Activated T-helper 1 cell treated with anti-CD3 and anti-CD28 coated beads, Interleukin-12 subunit alpha, Interleukin-12 subunit beta, Interleukin-2, Interleukin-4 antibody, amounts not matched to agents 30 ng/mL and 10 ng/mL and 1 ng/mL, durations not matched to agents 14 hours and 24 hours and 36 hours (primary cell): ENCODE measurements around the gene CDC42SE2. TPM values are rescaled to one million over a fixed set of nuclear protein-coding genes. Genes with fewer than 3 reads are reported as not detected.
"Not testable (repeated sequence)": the region's sequence is repeated elsewhere in the genome, so short reads cannot be mapped to it uniquely, and the experiment has no call there.

Experiments
- DNase-seq: peaks from one replicate; pipeline ENCODE4 v3.0.0; 2021; ENCODE audit warnings: low spot score
- H3K27ac Mint-ChIP-seq: one replicate; pipeline ENCODE4 v1.8.0; 2021; ENCODE audit warnings: mild to moderate bottlenecking, mixed read lengths
- H3K27me3 Mint-ChIP-seq: one replicate; pipeline ENCODE4 v1.8.0; 2022; ENCODE audit warnings: mild to moderate bottlenecking, moderate library complexity, mixed read lengths; ENCODE audit not compliant: insufficient read depth
- H3K36me3 Mint-ChIP-seq: one replicate; pipeline ENCODE4 v1.8.0; 2021; ENCODE audit warnings: low read depth, mixed read lengths
- H3K4me1 Mint-ChIP-seq: one replicate; pipeline ENCODE4 v1.8.0; 2021; ENCODE audit warnings: low read depth, mixed read lengths
- H3K4me3 Mint-ChIP-seq: one replicate; pipeline ENCODE4 v1.8.0; 2021; ENCODE audit warnings: mild to moderate bottlenecking, moderate library complexity, mixed read lengths
- H3K9me3 Mint-ChIP-seq: one replicate; pipeline ENCODE4 v1.8.0; 2021; ENCODE audit warnings: mixed read lengths
- intact Hi-C: fragments of 100-400 bp; cut with micrococcal nuclease; formaldehyde crosslinking; loops from one replicate; pipeline ENCODE4 v1.15.1; 2024
- total RNA-seq: library from RNA; stranded (reverse); gene quantifications from 2 replicates; pipeline ENCODE4 v1.2.3, GENCODE V29; 2022

CDC42SE2 gene
- total RNA-seq, 1 donor from 2014 or later = 100.0 TPM

GRCh38 chr5:131396015-131396414, 132.2 kb downstream of the CDC42SE2 start:
- Mint-ChIP-seq H3K4me1 (peaks cover 79% of the 10 kb centered on the region), H3K27ac (peak overlapping the region; percentile 95), H3K4me3 (peak overlapping the region; percentile 71), H3K36me3 (peaks cover 76% of the 10 kb centered on the region), H3K27me3 (no peaks in the 10 kb centered on the region), H3K9me3 (peaks cover 5% of the 10 kb centered on the region)
- no peak for DNase-seq
- intact Hi-C loops = loop anchor here (1.0 to 10.0 kb wide), 7 partner anchors 17 to 329 kb away; partner anchors contain the start of gene RAPGEF6

DNA sequence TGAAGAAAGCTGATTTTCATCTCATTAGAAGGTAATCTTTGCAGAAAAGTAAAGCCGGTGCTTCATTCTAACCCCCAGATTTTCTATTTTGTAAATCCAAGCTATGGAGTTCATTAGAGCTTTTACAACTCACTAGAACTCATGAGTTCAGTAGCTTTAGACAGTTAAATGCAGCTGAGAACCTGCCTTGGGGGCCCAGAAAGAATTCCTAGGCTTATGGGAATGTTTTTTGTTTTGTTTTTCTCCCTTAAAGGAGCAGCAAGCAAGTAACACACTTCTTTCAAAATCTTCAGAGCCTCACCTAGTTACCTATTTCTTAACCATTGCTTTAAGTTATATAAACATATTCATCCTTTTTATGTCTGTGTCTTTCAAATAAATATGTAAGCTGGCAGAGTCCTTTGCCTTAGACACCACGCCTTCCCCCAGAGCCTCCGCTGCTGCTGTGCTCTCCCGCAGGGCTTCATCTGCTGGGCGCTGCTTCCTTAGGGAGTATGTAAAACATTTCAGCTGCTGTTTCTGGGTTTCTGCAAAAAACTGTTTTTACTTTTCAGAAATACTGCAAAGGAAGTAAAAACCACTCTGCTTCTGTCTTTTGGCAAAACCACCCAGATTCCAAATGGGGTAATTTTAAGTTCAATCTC, 132.9 kb downstream of the CDC42SE2 start:
- H3K36me3 Mint-ChIP-seq = peaks cover 75% of the 10 kb centered on the region
- H3K27ac Mint-ChIP-seq = peak overlapping the region; percentile 95
- peaks cover 5% of the 10 kb centered on the region for H3K9me3 Mint-ChIP-seq
- H3K4me1 Mint-ChIP-seq = peaks cover 76% of the 10 kb centered on the region
- H3K4me3 Mint-ChIP-seq = peak overlapping the region; percentile 71
- intact Hi-C loops = loop anchor here (1.0 to 10.0 kb wide), 7 partner anchors 17 to 329 kb away; partner anchors contain the start of gene RAPGEF6
- no peaks in the 10 kb centered on the region for H3K27me3 Mint-ChIP-seq
- no peak for DNase-seq

- H3K4me3 Mint-ChIP-seq = not testable (repeated sequence)
- intact Hi-C loops = loop anchor here (5.0 to 10.0 kb wide), 3 partner anchors 192 to 332 kb away; partner anchors contain the start of gene RAPGEF6
- peaks cover 54% of the 10 kb centered on the region for H3K4me1 Mint-ChIP-seq
Measured at GRCh38 chr5:131399007-131399406, 135.2 kb downstream of the CDC42SE2 start.

DNA sequence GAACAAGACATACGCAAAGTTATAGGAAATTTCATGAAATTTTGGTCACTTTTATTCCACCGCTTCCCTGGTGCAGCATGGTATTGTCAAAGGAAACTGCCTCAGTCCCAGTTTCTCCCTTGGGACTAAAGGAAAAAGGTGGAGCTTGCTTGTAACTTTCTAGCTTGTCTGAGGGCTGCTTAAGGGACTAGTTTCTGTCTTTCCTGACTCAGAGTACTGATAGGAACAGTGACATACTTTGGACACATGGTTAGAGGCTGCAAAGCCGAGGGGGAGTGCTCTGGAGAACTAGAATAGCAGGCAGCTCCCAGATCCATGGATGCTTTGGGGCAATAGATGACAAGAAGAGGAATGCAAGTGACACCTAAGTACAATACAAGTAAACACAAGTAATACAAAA, 136.7 kb downstream of the CDC42SE2 start:
- intact Hi-C loops = no loop called here
- Mint-ChIP-seq H3K27ac (peak overlapping the region; percentile 21), H3K36me3 (peaks cover 75% of the 10 kb centered on the region), H3K4me1 (peaks cover 46% of the 10 kb centered on the region), H3K27me3 (no peaks in the 10 kb centered on the region), H3K4me3 (no peak overlapping the region), H3K9me3 (peaks cover 19% of the 10 kb centered on the region)
- DNase-seq = no peak

More at GRCh38 chr5:131399007-131399406, 135.2 kb downstream of the CDC42SE2 start:
- peak overlapping the region; percentile 37 for H3K27ac Mint-ChIP-seq
- peaks cover 19% of the 10 kb centered on the region for H3K9me3 Mint-ChIP-seq
- H3K36me3 Mint-ChIP-seq = peaks cover 75% of the 10 kb centered on the region
- not testable (repeated sequence) for DNase-seq, H3K27me3 Mint-ChIP-seq

- Mint-ChIP-seq H3K4me3 (no peak overlapping the region), H3K4me1 (peaks cover 10% of the 10 kb centered on the region), H3K27ac (no peak overlapping the region), H3K9me3 (peaks cover 23% of the 10 kb centered on the region), H3K36me3 (peaks cover 72% of the 10 kb centered on the region), H3K27me3 (no peaks in the 10 kb centered on the region)
- DNase-seq = no peak
- intact Hi-C loops = no loop called here
Measured at GRCh38 chr5:131405674-131406073, 141.8 kb downstream of the CDC42SE2 start.

DNA sequence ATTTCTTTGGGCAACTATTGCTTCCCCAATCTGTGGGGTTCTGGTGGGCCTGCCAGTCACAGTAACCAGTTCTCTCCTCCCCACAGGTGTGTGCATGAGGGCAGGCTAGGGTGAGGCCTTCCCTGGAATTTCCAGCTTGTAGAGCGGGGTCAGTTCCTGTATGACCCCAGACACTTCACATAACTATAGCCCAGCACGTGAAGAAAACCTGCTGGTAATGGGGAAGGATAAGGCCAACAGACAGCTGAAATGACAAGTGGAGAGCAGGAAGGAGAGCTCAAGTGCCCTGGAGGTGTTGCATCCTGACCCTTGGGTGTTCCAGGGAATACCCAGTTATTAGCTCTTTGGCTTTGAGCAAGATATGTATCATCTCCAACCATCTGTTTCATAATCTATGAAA, 142.2 kb downstream of the CDC42SE2 start:
- no peak overlapping the region for H3K27ac Mint-ChIP-seq

GRCh38 chr5:131406975-131407638, 143.3 kb downstream of the CDC42SE2 start:
- Mint-ChIP-seq H3K36me3 (peaks cover 69% of the 10 kb centered on the region), H3K4me3 (no peak overlapping the region), H3K27ac (no peak overlapping the region), H3K27me3 (no peaks in the 10 kb centered on the region), H3K4me1 (peaks cover 6% of the 10 kb centered on the region), H3K9me3 (peaks cover 16% of the 10 kb centered on the region)
- DNase-seq = no peak
- intact Hi-C loops = no loop called here

More for the DNA sequence above, 142.2 kb downstream of the CDC42SE2 start:
- Mint-ChIP-seq H3K4me3 (no peak overlapping the region), H3K4me1 (peaks cover 6% of the 10 kb centered on the region), H3K27me3 (no peaks in the 10 kb centered on the region), H3K36me3 (peaks cover 72% of the 10 kb centered on the region), H3K9me3 (peaks cover 19% of the 10 kb centered on the region)
- no peak for DNase-seq
- intact Hi-C loops = no loop called here

DNA sequence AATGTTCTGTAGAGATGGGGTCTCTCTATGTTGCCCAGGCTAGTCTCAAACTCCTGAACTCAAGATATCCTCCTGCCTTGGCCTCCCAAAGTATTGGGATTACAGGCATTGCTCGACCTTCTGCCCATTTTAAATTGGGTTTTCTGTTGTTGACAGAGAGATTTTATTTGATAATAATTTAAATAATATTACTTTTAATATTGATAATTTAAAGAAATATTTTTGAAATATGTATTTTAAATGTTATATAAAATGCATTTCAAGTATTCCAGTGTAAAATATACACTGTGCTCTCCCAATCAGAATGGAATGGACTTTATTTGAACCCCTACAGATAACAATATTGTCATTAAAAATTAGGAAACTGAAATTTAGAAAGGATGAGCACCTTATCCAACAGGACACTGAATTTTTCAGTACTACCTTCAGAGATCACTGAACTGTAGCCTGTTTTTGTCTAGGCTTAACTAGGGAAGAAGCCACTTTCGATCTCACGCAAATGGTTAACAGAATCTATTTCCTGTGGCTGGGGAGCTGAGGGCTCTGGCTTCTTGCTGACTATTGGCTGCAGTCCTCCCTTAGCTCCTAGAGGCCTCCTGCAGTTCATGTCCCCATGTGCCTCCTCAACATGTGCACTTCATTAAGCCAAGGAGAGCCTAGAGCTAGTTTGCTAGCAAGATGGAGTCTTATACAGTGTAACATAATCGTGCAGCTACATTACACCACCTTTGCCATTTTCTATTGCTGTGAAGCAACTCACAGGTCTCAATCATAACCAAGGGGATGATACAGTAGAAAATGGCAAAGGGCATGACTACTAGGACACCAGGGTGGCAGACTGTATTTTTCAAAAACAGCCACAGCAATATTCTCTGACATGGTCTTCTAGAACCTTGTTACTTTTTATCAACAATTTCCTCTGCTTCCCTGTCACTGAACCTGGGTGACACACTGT, 150.0 kb downstream of the CDC42SE2 start:
- Mint-ChIP-seq H3K36me3 (peaks cover 33% of the 10 kb centered on the region), H3K4me3 (peak overlapping the region; percentile 51), H3K27me3 (no peaks in the 10 kb centered on the region), H3K4me1 (peaks cover 37% of the 10 kb centered on the region), H3K27ac (peak overlapping the region; percentile 91), H3K9me3 (peaks cover 6% of the 10 kb centered on the region)
- peak; percentile 37 for DNase-seq
- intact Hi-C loops = loop anchor here (1.0 kb wide), 1 partner anchor 18 kb away; no protein-coding TSS in a partner anchor

DNA sequence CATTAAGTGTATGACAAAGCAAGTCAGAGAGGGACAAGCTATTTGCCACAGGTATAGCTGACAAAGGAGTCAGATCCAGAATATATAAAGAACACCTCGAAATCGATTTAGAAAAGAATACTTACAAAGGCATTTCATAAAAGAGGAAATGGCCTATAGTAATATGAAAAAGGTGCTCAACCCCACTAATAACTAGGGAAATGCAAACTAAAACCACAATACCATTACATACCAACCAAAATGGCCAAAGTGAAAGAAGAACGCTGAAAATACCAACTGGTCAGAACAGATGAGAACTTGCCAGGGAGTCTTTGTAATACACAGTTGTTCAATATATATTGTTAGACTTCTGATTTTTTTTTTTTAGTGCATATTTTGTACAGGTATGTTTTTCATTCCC, 152.9 kb downstream of the CDC42SE2 start:
- Mint-ChIP-seq H3K9me3 (no peaks in the 10 kb centered on the region), H3K27me3 (no peaks in the 10 kb centered on the region), H3K4me3 (no peak overlapping the region), H3K4me1 (peaks cover 37% of the 10 kb centered on the region), H3K27ac (no peak overlapping the region), H3K36me3 (peaks cover 21% of the 10 kb centered on the region)
- intact Hi-C loops = loop anchor here (1.0 to 5.0 kb wide), 9 partner anchors 34 to 1309 kb away; partner anchors contain the start of genes HINT1 and LYRM7
- no peak for DNase-seq

DNA sequence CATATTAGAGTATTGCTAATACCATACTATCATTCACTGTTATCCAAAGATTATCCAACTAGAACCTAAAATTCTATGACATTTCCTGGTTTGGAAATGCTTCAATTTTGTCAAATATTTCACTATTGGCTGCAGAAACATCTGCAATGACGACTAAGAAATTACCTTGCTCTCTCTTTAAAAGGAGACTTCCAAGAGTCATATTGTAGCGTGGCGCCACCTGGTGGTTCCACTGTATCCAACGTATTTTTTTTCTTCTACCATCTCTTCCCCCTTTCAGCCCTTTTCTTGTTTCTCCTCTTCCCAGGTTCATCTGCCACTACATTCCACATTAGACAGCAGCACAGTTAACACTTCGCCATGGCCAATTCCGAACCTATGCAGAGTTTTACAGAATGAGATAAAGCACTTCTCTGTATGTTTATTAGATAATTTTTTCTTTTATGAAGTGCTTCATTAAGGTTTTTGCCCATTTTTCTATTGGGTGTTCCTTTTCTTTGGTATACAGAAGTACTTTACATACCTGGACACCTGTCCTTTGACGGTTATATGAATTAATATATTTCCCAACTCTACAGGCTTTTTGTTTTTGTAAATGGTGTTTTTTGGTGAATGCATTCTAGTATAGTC, 153.5 kb downstream of the CDC42SE2 start:
- Mint-ChIP-seq H3K4me1 (peaks cover 37% of the 10 kb centered on the region), H3K36me3 (peaks cover 21% of the 10 kb centered on the region), H3K27me3 (no peaks in the 10 kb centered on the region), H3K27ac (peak overlapping the region; percentile 59), H3K9me3 (no peaks in the 10 kb centered on the region), H3K4me3 (peak overlapping the region; percentile 32)
- intact Hi-C loops = loop anchor here (1.0 to 5.0 kb wide), 9 partner anchors 35 to 1310 kb away; partner anchors contain the start of genes HINT1 and LYRM7
- peak; percentile 65 for DNase-seq

DNA sequence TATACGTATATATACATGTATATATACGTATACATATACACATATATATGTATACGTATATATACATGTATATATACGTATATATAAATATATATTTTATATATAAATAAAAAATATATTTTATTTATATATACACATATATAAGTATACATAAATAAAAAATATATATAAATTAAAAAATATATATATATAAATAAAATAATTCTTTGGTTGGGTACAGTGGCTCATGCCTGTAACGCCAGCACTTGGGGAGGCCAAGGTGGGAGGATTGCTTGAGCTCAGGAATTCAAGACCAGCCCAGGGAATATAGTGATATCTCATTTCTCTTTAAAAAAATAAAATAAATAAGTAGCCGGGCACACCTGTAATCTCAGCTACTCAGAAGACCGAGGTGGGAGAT, 155.0 kb downstream of the CDC42SE2 start:
- no peaks in the 10 kb centered on the region for H3K27me3 Mint-ChIP-seq
- intact Hi-C loops = loop anchor here (5.0 kb wide), 1 partner anchor 1312 kb away; no protein-coding TSS in a partner anchor
- DNase-seq = no peak
- peaks cover 29% of the 10 kb centered on the region for H3K36me3 Mint-ChIP-seq
- peaks cover 34% of the 10 kb centered on the region for H3K4me1 Mint-ChIP-seq
- no peak overlapping the region for H3K4me3 Mint-ChIP-seq
- no peak overlapping the region for H3K27ac Mint-ChIP-seq
- no peaks in the 10 kb centered on the region for H3K9me3 Mint-ChIP-seq

- H3K9me3 Mint-ChIP-seq = no peaks in the 10 kb centered on the region
- peaks cover 23% of the 10 kb centered on the region for H3K36me3 Mint-ChIP-seq
- H3K27ac Mint-ChIP-seq = no peak overlapping the region
- no peak for DNase-seq
- H3K27me3 Mint-ChIP-seq = no peaks in the 10 kb centered on the region
- no peak overlapping the region for H3K4me3 Mint-ChIP-seq
- intact Hi-C loops = loop anchor here (5.0 kb wide), 2 partner anchors 587 to 1313 kb away; no protein-coding TSS in a partner anchor
- peaks cover 25% of the 10 kb centered on the region for H3K4me1 Mint-ChIP-seq
Measured at GRCh38 chr5:131419877-131420276, 156.0 kb downstream of the CDC42SE2 start.
